CD4-positive, alpha-beta T cell treated with Interferon alpha-2 for 1 hour (primary cell): Measurements from ENCODE around the gene VMO1.

ENCODE experiments used
- DNase-seq, 2 donors: peaks; one replicate each; pipeline ENCODE4 v3.0.0-alpha.2; 2020 to 2022

Gene VMO1

DNA sequence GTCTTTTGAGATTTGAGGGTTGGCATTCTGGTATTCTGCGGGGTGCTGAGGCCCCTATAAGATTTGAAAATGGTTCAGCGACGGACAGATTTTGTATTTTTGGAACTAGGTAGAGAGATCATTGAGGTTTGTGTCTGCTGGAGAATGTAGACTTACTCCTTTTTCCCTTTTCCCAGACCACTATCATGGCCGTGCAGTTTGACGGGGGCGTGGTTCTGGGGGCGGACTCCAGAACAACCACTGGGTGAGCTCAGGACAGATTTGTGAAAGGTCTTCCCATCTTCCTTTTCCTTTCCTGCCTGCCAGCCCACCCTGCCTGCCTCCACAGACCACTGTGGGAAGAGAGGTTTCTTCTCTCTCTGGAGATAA, 10.4 kb upstream of the VMO1 start:
- no peak for DNase-seq

DNA sequence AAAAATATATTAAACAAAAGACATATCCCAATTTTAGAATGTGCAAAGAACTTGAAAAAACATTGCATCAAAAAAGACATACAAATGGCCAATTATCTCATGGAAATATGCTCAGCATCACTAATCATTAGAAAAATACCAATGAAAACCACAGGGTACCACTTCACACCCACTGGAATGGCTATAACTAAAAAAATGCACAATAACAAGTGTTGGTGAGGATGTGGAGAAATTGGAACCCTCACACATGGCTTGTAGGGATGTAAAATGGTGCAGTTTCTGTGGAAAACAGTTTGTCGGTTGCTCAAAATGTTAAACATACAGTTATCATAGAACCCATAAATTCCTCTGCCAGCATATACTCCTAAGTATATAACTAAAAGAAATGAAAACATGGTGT, 9.0 kb upstream of the VMO1 start:
- DNase-seq = no peak

GRCh38 chr17:4790705-4791088, 4.5 kb upstream of the VMO1 start:
- no peak for DNase-seq

- peak; percentile 85 to 86 for DNase-seq
These were observed 4.0 kb upstream of the VMO1 start for GRCh38 chr17:4789951-4790704.

DNA sequence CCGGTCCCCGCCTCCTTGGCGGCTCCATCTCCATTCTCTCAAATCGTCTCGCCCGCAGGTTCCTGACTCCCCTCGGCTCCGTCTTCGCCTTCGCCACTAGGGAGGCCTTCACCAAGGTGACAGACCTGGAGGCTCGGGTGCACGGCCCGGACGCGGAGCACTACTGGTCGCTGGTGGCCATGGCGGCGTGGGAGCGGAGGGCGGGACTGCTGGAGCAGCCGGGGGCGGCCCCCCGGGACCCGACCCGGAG, 3.5 kb upstream of the VMO1 start:
- DNase-seq = no peak

DNA sequence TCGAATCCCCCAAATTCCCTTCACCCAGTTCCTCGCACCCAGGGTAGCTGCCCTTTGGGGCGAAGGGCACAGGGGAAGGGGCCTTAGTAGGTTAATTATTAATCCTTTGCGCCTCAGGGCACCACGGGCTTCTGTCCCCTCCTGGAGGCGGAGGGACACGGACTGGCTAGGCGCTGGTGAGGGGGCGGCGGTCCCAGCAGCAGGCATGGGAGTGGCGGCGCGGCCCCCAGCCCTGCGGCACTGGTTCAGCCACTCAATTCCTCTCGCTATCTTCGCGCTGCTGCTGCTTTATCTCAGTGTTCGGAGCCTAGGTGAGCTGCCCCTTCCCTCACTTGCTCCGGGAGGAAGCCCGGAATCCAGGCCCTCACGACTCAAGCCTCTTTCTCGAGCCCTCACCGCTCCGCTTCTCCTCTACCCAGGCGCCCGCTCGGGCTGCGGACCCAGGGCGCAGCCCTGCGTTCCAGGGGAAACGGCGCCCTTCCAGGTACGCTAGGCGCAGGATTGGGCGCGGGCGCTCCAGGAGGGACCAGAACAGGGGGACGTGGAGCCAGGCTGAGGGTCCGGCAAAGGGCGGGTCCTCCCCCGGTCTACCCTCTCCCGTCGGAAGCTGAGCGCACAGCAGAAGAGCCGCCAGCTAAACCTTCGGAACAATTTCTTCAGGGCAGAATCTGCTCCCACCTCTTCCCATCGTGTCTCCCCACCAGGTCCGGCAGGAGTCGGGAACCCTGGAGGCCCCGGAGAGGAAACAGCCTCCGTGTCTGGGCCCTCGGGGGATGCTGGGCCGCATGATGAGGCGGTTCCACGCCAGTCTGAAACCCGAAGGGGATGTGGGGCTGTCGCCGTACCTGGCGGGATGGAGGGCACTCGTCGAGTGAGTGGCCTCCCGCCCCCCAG, 2.9 kb upstream of the VMO1 start, which contains the start of gene GLTPD2:
Gene GLTPD2 (plus strand): TSS at position 158 of the 894 bp plus-strand sequence. CDS start 48 bp downstream, at position 206.
- DNase-seq = no peak

DNA sequence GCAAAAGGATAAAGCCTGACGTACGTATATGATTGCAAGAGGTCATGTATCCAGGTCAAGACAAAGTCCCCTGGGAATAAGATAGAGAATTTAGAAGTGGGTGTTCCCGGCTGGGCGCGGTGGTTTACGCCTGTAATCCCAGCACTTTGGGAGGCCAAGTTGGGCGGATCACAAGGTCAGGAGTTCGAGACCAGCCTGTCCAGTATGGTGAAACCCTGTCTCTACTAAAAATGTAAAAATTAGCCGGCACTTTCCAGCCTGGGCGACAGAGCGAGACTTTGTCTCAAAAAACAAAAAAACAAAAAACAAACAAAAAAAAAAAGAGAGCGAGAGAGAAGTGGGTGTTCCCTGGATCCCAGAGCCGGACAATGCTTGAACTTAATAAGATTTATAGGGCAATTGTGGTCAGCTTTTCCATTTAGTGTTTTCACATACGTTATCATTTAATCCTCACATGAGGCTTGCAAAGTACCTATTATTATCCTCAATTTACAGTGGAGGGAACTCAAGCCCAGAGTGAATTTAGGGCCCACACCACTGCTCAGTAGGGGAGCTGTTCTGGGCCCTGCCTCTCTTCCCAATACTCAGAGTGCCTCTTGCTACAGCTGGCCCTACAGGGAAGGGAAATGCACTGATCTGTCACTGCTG, 2.1 kb upstream of the VMO1 start:
- no peak for DNase-seq

DNA sequence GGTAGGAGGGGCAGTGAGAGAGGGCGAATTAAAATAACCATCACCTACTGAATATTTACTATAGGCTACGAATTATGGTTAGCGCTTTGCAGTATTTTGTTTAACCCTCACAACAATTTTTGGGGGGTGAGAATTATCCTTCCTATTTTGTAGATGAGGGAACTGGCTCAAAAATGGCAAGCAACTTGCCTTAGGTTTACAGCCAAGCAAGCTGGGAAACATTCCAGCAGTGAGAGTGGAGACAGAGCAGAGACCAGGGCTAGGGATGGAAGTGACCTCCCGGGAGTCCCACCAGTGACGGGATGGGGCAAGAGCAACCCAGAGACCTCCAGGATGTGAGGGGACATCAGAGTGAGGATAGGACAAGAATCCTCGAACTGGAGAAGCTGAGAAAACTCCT, 352 bp upstream of the VMO1 start:
- no peak for DNase-seq

GRCh38 chr17:4785311-4786105, 656 bp downstream of the VMO1 start:
- no peak for DNase-seq

DNA sequence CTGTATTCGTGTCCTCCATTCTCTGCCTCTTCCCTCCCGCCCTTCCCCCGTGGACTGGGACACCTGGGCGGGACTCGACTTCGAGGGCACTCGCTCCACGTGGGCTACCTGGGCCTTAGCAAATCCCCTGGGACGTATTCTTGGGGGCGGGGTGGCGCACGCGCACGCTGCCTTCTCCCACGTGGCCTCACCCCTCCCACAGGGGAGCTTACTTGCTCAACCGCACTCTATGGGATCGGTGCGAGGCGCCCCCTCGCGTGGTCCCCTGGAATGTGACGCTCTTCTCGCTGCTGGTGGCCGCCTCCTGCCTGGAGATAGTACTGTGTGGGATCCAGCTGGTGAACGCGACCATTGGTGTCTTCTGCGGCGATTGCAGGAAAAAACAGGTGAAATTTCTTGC, 3.5 kb downstream of the VMO1 start:
- peak in 1 of 2 donors; percentile 20 for DNase-seq

GRCh38 chr17:4780325-4780955, 5.7 kb downstream of the VMO1 start:
- no peak for DNase-seq

DNA sequence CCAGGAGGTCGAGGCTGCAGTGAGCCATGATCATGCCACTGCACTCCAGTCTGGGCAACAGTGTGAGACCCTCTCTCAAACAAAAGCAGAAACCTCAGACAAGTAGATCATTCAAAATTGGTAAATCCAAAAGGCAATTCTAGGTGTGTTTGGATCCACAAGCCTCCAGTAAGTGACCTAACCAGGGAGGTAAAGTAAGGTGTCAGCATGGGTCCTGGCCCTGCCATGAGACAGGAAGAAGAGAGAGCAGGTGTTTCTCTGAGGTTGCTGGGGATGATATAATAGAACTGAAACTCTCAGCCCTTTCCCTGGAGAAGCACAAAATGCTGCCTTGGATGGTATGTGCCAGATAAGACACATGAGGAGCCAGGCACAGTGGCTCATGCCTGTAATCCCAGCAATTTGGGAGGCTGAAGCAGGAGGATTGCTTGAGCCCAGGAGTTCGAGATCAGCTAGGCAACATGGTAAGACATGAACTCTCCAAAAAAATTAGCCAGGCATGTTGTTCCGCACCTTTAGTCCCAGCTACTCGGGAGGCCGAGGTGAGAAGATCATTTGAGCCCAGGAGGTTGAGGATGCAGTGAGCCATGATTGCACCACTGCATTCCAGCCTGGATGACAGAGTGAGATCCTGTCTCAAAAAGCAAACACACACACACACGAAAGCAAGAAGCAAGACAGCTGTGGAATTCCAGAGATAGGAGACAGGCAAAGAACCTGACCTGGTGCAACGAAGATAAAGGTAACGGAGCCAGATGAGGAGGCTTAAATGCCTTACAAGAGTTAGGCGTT, 8.0 kb downstream of the VMO1 start:
- no peak for DNase-seq

DNA sequence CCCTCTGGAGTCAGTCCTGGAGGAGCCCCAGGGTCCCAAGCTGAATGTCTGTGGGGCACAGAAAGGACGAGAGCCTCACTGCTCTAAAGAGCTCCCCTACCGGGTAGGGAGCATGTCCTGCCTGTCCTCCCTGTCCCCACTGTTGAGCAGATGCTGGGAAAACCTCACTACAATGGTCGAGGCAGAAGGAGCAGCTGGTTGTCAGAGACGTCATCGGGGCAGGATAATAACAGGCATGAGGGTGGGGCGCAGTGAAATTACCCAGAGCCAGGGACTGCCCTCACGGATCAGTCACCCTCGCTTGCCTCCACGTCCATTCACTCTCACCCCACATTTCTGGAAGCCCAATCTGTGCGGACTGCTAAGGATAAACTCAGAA, 13.9 kb downstream of the VMO1 start:
- DNase-seq = no peak

DNA sequence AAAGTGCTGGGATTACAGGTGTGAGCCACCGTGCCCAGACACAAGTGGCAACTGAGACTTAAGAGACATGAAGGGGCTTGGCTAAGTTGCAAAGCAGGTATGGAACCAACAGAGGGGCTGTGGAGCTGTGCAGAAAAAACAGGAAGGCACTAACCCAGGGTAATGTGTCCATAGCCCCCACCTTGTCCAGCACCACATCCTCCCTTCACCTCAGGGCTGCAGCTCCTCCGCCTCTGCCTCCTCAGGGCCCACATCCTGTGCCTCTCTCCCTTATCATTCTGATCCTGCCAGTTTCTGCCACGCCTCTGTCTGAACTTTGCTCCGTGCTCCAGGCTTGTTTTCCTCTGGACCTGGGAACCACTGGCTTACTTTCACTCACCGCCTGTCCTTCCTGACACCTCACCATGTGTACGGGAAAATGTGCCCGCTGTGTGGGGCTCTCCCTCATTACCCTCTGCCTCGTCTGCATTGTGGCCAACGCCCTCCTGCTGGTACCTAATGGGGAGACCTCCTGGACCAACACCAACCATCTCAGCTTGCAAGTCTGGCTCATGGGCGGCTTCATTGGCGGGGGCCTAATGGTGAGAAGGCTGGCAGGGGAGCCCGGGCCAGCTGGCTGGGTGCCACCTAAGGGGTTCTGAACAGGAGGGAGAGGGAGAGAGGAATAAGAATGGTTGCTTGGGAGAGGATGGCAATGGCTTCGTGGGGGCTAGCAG, 14.5 kb downstream of the VMO1 start, which contains the start of gene TM4SF5:
Gene TM4SF5 (plus strand): TSS at position 368 of the 716 bp plus-strand sequence. CDS start 37 bp downstream, at position 405.
- no peak for DNase-seq

DNA sequence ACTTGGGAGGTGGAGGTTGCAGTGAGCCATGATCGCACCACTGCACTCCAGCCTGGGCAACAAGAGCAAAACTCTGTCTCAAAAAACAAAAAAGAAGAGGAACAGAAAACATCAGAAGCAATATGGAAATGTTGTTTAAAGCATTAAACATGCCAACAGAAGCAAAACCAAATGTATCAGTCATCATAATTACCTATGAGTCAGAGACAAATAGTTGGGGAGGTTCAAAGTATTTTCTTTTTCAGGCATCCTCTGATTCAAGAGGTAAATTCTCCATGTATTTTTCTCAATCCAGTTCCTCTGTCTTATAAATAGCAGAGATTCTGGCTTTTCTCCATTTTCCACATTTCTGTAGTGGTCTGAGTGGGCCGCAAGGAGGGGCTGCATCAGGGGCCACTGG, 16.5 kb downstream of the VMO1 start:
- DNase-seq = no peak

GRCh38 chr17:4768298-4768697, 17.9 kb downstream of the VMO1 start:
- DNase-seq = peak in 1 of 2 donors; percentile 24

- no peak for DNase-seq
These were observed 19.4 kb downstream of the VMO1 start for GRCh38 chr17:4766723-4767122.

DNA sequence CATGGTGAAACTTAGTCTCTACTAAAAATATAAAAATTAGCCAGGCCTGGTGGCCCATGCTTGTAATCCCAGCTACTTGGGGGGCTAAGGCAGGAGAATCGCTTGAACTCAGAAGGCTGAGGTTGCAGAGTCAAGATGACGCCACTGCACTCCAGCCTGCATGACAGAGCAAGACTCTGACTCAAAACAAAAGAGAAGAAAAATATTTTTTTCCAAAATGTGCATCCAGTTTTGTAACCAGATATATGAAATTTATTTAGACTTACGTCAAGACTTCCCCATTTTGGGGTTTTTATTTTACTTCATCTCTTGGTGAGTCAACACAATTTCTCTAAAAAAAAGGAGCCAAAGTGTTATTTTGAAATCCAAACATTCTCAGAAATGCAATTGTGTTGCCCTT, 20.0 kb downstream of the VMO1 start:
- DNase-seq = peak in 1 of 2 donors; percentile 60

- DNase-seq = no peak
These were observed 21.6 kb downstream of the VMO1 start for GRCh38 chr17:4764595-4764994.

GRCh38 chr17:4759776-4760236, 26.4 kb downstream of the VMO1 start:
- no peak for DNase-seq

DNA sequence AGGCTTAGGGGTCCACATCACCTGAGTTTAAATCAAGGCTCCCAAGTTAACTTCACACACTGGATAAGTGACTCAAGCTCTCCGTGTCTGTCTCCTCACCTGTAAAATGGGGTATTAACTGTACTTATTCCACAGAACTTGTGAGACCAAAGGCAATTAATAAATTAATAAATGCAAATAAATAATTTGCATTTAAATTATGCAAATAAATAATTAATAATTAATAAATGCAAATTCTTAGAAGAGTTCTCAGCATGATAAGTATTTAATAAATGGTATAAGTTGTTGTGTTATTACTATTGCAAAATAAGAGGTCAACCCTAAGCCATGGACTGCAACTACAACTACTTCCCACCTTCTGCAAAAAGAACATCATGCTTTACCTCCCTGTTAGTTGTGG, 32.8 kb downstream of the VMO1 start:
- no peak for DNase-seq
